ENCODE results near the gene EEF1A2. TPM values are rescaled to one million over a fixed set of nuclear protein-coding genes. Genes with fewer than 3 reads are reported as not detected.
A peak's percentile ranks its signal among the peaks of the same experiment; 100 is the strongest.

The EEF1A2 gene
- polyA plus RNA-seq, 2 of the 4 experiments (the other 2 are of a cell fraction) = 16.3 to 129 TPM

DNA sequence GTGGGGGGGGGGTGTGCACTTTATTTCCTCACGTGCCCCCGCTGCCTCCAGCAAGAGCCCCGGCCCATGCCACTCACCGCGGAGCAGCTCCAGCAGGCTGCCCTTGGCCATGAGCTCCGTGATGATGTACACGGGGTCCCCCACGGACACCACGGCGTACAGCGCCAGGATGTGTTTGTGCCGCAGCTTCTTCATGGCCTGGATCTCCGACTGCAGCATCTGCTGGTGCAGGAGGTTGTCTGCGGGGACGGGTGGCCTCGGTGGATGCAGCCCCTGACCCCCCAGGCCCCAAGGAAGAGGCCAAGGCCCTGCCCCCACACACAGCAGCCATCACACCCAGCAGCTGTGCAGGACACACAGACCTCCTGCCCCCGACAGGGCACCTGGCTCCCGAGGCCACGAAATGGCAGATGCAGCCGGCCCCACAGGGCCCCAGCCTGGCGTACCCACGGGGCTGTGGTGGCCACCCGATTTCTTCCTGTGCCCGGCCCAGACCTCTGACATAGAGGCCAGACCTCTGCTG lies 33.6 kb upstream of the EEF1A2 start (continued):
- TF ChIP-seq TP53 (CRISPR knock-in tag; IDR thresholded peaks at IDR 0.05) (no peak), POLR2A (IDR thresholded peaks at IDR 0.05; ENCODE audit: low read length) (no peak)
- TF ChIP-seq, protein P1, sequence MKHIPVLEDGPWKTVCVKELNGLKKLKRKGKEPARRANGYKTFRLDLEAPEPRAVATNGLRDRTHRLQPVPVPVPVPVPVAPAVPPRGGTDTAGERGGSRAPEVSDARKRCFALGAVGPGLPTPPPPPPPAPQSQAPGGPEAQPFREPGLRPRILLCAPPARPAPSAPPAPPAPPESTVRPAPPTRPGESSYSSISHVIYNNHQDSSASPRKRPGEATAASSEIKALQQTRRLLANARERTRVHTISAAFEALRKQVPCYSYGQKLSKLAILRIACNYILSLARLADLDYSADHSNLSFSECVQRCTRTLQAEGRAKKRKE (CRISPR knock-in tag; IDR thresholded peaks at IDR 0.05; ENCODE audit: low read depth) = no peak

DNA sequence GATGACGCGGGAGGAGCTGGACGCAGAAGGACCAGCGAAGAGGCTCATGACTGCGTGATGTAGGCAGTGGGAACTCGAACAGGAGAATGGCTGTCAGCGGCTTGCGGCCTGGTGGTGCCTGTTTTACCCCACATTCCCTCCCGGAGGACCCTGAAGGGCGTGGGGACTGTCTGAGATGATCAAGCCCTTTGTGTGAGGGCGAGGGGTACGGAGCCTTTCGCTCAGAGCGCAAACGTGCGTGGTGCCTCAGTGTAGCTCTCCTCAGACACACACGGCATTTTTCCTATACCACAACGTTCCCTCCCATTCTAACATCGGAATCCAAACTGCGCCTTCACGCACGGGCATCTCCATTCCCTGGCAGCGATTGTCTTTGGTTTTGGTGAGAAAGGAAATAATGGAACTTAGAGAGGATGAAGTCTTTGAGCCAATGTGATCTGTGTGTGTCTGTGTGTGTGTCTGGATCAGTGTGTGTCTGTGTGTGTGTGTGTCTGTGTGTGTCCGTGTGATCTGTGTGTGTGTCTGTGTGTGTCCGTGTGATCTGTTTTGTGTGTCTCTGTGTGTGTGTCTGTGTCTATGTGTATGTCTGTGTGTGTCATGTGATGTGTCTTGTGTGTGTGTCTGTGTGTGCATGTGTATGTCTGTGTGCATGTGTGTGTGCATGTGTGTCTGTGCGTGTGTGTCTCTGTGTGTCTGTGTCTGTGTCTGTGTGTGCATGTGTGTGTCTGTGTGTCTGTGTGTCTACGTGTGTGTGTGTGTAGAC lies 33.0 kb upstream of the EEF1A2 start:
- ChIA-PET POLR2A (interaction anchor here (2.9 kb wide), 1 partner anchor 12 kb away, joined by 15 read pairs; the partner anchor contains the start of gene PPDPF), CTCF (interaction anchor here (1.8 to 3.1 kb wide), 2 partner anchors 11 to 36 kb away, joined by 7 read pairs; partner anchors contain the start of gene PPDPF)
- ATAC-seq (no peak), FAIRE-seq (no peak), DNase-seq (ENCODE audit: low read depth in 1 of 2, low spot score in 1 of 2) (no peak)
- no peak overlapping the region for H3K27ac ChIP-seq
- H3K4me2 ChIP-seq = no peak overlapping the region
- H3K4me3 ChIP-seq = no peak overlapping the region
- peaks cover 8% of the 10 kb centered on the region for H3K4me1 ChIP-seq
- WGBS (ENCODE audit: missing lambda C conversion rate) = 83% methylated on average over 27 of the region's 27 CpGs
- TF ChIP-seq KDM5A (IDR thresholded peaks at IDR 0.05) (no peak), POLR2A (IDR thresholded peaks at IDR 0.05; ENCODE audit: low read length) (0 out of 2 replicates have a peak, but pooled peaks have one; percentile 11)
- TF ChIP-seq, protein P2, sequence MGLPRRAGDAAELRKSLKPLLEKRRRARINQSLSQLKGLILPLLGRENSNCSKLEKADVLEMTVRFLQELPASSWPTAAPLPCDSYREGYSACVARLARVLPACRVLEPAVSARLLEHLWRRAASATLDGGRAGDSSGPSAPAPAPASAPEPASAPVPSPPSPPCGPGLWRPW (IDR thresholded peaks at IDR 0.05) = no peak
- H3K9me3 ChIP-seq = no peaks in the 10 kb centered on the region

DNA sequence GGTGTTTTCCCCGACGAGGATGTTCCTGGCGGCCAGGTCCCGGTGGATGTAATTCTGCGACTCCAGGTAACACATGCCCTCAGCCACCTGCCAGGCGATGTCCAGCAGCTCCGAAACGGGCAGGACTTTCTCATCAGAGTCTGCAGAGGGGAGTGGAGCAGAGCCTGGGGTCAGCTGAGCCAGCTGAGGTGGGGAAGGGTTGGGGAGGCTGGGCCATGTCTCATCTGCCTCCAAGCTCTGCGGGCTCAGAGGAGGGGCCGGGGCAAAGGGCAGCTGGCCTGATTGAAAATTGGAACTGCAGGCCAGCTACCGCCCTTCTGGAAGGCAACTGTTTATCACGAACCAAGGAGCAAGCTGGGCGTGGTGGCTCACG lies 31.9 kb upstream of the EEF1A2 start:
- FAIRE-seq (no peak), DNase-seq (ENCODE audit: low read depth in 1 of 2, low spot score in 1 of 2) (no peak), ATAC-seq (no peak)
- Histone ChIP-seq H3K9me3 (no peaks in the 10 kb centered on the region), H3K4me2 (no peak overlapping the region), H3K4me1 (no peaks in the 10 kb centered on the region), H3K27ac (no peak overlapping the region), H3K4me3 (no peak overlapping the region)
- CTCF ChIA-PET = interaction anchor here (0.6 to 4.1 kb wide), 5 partner anchors 7 to 443 kb away, joined by 3 to 18 read pairs (median 7); partner anchors contain the start of genes PPDPF and PTK6
- POLR2A ChIA-PET = interaction anchor here (2.9 kb wide), 1 partner anchor 10 kb away, joined by 15 read pairs; the partner anchor contains the start of gene PPDPF
- TF ChIP-seq EP300 (IDR thresholded peaks at IDR 0.05) (no peak), REST (IDR thresholded peaks at IDR 0.05) (no peak), ZFP36 (IDR thresholded peaks at IDR 0.05; ENCODE audit: borderline replicate concordance, partially characterized antibody) (no peak)
- WGBS (ENCODE audit: missing lambda C conversion rate) = 86% methylated on average over 14 of the region's 14 CpGs

- WGBS (ENCODE audit: missing lambda C conversion rate) = 80% methylated on average over 20 of the region's 39 CpGs
- no peaks in the 10 kb centered on the region for H3K4me1 ChIP-seq
- no peak overlapping the region for H3K4me3 ChIP-seq
- DNase-seq (ENCODE audit: low read depth in 1 of 2, low spot score in 1 of 2) (no peak), FAIRE-seq (no peak), ATAC-seq (peak; percentile 10; a peak in 4 of 6 replicates)
- no peaks in the 10 kb centered on the region for H3K9me3 ChIP-seq
- POLR2A ChIA-PET = interaction anchor here (1.1 to 2.9 kb wide), 3 partner anchors 8 to 34 kb away, joined by 3 to 15 read pairs (median 8); partner anchors contain the start of genes PPDPF and PTK6
- H3K4me2 ChIP-seq = no peak overlapping the region
- no peak overlapping the region for H3K27ac ChIP-seq
- CTCF ChIA-PET = interaction anchor here (1.8 to 4.1 kb wide), 5 partner anchors 8 to 444 kb away, joined by 7 to 18 read pairs (median 9); partner anchors contain the start of genes PPDPF and PTK6
- TF ChIP-seq SREBF2 (IDR thresholded peaks at IDR 0.05) = no peak
- no peak for TF ChIP-seq ESRRA (IDR thresholded peaks at IDR 0.05; ENCODE audit: borderline replicate concordance, low read length)
- TF ChIP-seq HEYL (CRISPR knock-in tag; IDR thresholded peaks at IDR 0.05) = no peak
- TF ChIP-seq MAFK (IDR thresholded peaks at IDR 0.05; ENCODE audit: partially characterized antibody) = no peak
- no peak for TF ChIP-seq MYC (IDR thresholded peaks at IDR 0.05; ENCODE audit: borderline replicate concordance, low read length)
- no peak for TF ChIP-seq HOXA7 (CRISPR knock-in tag; IDR thresholded peaks at IDR 0.05)
- TF ChIP-seq HDAC2 (IDR thresholded peaks at IDR 0.05) = no peak
- no peak for TF ChIP-seq GATA3 (IDR thresholded peaks at IDR 0.05; ENCODE audit: borderline replicate concordance)
- no peak for TF ChIP-seq RARB (CRISPR knock-in tag; IDR thresholded peaks at IDR 0.05)
- TF ChIP-seq EHMT2 (IDR thresholded peaks at IDR 0.05; ENCODE audit: low read depth) = no peak
- TF ChIP-seq, protein P1 (CRISPR knock-in tag; IDR thresholded peaks at IDR 0.05; ENCODE audit: low read depth) = no peak
- no peak for TF ChIP-seq EHF (CRISPR knock-in tag; IDR thresholded peaks at IDR 0.05)
- TF ChIP-seq ZC3H11A (IDR thresholded peaks at IDR 0.05) = no peak
- no peak for TF ChIP-seq NR3C1 (IDR thresholded peaks at IDR 0.05)
Observed at GRCh38 chr20:63529861-63530787, 31.2 kb upstream of the EEF1A2 start.
